Measurements from ENCODE around the gene SERPINA12. TPM values are rescaled to one million over a fixed set of nuclear protein-coding genes. Genes with fewer than 3 reads are reported as not detected.
A peak's percentile ranks its signal among the peaks of the same experiment; 100 is the strongest.

The SERPINA12 gene
- total and polyA plus RNA-seq, 2 of the 13 experiments (the other 11 are each of a cell fraction or from before 2014, with no cell fraction given) = 0.08 TPM; not detected in 1

DNA sequence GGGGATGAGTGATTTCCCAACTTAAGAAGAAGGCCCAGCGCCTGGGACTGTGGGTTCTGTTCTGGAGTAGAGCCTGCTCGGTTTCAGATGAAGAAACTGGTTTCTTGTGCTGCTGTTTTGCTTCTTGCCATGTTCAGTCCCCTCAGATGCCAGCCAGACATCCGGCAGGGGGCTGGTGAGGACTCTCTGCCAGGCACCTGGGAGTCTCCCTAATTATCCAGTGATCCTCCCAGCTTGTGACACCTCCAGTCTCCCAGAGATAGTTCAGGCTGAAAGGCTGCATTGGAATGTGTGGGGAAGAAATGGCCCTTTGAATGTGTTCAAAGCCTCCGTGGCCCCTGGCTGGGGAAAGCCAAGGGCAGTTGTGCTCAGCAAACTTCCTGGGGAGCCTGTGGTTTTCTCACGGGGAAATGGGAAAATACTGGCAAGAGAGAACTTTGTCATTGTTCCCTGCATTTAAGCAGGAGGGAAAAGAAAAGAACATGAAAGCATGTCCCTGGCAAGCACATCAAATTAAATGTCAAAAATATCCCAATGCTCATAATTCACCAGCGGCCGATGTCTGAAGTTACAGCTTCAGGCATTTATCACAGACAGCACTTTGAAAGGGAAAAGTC lies 8.5 kb upstream of the SERPINA12 start:
- Histone ChIP-seq H3K4me1 (ENCODE audit: insufficient read depth, low read length) (peaks cover 92% of the 10 kb centered on the region), H3K9ac (ENCODE audit: insufficient read depth, low read depth, low read length) (no peak overlapping the region), H3K4me2 (ENCODE audit: low read depth, low read length) (peak overlapping the region; percentile 53), H3K36me3 (replicated peaks in 1 of 2; ENCODE audit: control insufficient read depth in 1 of 2, insufficient read depth in 2 of 2, low read length in 2 of 2) (no peaks in the 10 kb centered on the region), H3K27me3 (ENCODE audit: control insufficient read depth in 1 of 2, insufficient read depth in 2 of 2, low read length in 2 of 2) (no peaks in the 10 kb centered on the region), H3K4me3 (replicated peaks in 1 of 3; ENCODE audit: insufficient read depth in 1 of 3, low read depth in 2 of 3, low read length in 3 of 3) (peak overlapping the region in 1 of 3 experiments; percentile 14; a peak in 1 of 6 replicates), H3K79me2 (ENCODE audit: insufficient read depth, low read length) (no peaks in the 10 kb centered on the region), H2AFZ (ENCODE audit: low read length) (no peak overlapping the region), H3K27ac (ENCODE audit: extremely low read length, insufficient read depth, low read length) (peak overlapping the region; percentile 44), H3K9me3 (ENCODE audit: low read length) (no peaks in the 10 kb centered on the region), H4K20me1 (ENCODE audit: insufficient read depth, low read length) (no peaks in the 10 kb centered on the region)
- ATAC-seq (peak; percentile 9; the same call in 2 of the 3 replicates), DNase-seq (ENCODE audit: low spot score) (peak; percentile 77), FAIRE-seq (peak; percentile 34)
- intact Hi-C loops (cut with micrococcal nuclease; ENCODE audit: unreplicated experiment) (no loop called here), in situ Hi-C loops (cut with HindIII; ENCODE audit: extremely low pct_ligation_motif_present, low pct_unique_long_range_greater_than_20kb) (no loop called here)
- BruUV-seq (replicated peaks) = no TSS peak
- POLR2A ChIA-PET = no interaction called here
- CTCF ChIA-PET (ENCODE audit: low intra/inter-chr PET ratio, low total read pairs) = no interaction called here
- 32% methylated on average over 7 of the region's 7 CpGs for WGBS (ENCODE audit: low lambda C conversion rate)
- TF ChIP-seq HOXD1 (CRISPR knock-in tag; IDR thresholded peaks at IDR 0.05) = 0 out of 2 replicates have a peak, but pooled peaks have one; percentile 27
- TF ChIP-seq HNF4A (CRISPR knock-in tag; IDR thresholded peaks at IDR 0.05) = peak; percentile 35; the same call in 1 of the 2 replicates
- TF ChIP-seq, protein P1, sequence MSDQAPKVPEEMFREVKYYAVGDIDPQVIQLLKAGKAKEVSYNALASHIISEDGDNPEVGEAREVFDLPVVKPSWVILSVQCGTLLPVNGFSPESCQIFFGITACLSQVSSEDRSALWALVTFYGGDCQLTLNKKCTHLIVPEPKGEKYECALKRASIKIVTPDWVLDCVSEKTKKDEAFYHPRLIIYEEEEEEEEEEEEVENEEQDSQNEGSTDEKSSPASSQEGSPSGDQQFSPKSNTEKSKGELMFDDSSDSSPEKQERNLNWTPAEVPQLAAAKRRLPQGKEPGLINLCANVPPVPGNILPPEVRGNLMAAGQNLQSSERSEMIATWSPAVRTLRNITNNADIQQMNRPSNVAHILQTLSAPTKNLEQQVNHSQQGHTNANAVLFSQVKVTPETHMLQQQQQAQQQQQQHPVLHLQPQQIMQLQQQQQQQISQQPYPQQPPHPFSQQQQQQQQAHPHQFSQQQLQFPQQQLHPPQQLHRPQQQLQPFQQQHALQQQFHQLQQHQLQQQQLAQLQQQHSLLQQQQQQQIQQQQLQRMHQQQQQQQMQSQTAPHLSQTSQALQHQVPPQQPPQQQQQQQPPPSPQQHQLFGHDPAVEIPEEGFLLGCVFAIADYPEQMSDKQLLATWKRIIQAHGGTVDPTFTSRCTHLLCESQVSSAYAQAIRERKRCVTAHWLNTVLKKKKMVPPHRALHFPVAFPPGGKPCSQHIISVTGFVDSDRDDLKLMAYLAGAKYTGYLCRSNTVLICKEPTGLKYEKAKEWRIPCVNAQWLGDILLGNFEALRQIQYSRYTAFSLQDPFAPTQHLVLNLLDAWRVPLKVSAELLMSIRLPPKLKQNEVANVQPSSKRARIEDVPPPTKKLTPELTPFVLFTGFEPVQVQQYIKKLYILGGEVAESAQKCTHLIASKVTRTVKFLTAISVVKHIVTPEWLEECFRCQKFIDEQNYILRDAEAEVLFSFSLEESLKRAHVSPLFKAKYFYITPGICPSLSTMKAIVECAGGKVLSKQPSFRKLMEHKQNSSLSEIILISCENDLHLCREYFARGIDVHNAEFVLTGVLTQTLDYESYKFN (CRISPR knock-in tag; conservative IDR thresholded peaks at IDR 0.05) = peak; percentile 68
- TF ChIP-seq SPEN (CRISPR knock-in tag; IDR thresholded peaks at IDR 0.05; ENCODE audit: low read depth) = 0 out of 2 replicates have a peak, but pooled peaks have one; percentile 36
- TF ChIP-seq TARDBP (CRISPR knock-in tag; IDR thresholded peaks at IDR 0.05) = 0 out of 2 replicates have a peak, but pooled peaks have one; percentile 32
- no peak for TF ChIP-seq ZNF605 (CRISPR knock-in tag; IDR thresholded peaks at IDR 0.05)
- TF ChIP-seq ZNF326 (CRISPR knock-in tag; IDR thresholded peaks at IDR 0.05; ENCODE audit: borderline replicate concordance) = no peak
- TF ChIP-seq NFIC (IDR thresholded peaks at IDR 0.05; ENCODE audit: low read length) = peak; percentile 56; the same call in 1 of the 2 replicates
- TF ChIP-seq, protein P2, sequence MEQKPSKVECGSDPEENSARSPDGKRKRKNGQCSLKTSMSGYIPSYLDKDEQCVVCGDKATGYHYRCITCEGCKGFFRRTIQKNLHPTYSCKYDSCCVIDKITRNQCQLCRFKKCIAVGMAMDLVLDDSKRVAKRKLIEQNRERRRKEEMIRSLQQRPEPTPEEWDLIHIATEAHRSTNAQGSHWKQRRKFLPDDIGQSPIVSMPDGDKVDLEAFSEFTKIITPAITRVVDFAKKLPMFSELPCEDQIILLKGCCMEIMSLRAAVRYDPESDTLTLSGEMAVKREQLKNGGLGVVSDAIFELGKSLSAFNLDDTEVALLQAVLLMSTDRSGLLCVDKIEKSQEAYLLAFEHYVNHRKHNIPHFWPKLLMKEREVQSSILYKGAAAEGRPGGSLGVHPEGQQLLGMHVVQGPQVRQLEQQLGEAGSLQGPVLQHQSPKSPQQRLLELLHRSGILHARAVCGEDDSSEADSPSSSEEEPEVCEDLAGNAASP (CRISPR knock-in tag; IDR thresholded peaks at IDR 0.05; ENCODE audit: borderline replicate concordance) = peak; percentile 62; the same call in 1 of the 2 replicates
- no peak for TF ChIP-seq ZNF264 (CRISPR knock-in tag; IDR thresholded peaks at IDR 0.05)
- TF ChIP-seq ZNF513 (CRISPR knock-in tag; conservative IDR thresholded peaks at IDR 0.05) = no peak
- TF ChIP-seq RCOR2 (CRISPR knock-in tag; IDR thresholded peaks at IDR 0.05) = 0 out of 2 replicates have a peak, but pooled peaks have one; percentile 28
- TF ChIP-seq, protein P3, sequence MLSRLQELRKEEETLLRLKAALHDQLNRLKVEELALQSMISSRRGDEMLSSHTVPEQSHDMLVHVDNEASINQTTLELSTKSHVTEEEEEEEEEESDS (CRISPR knock-in tag; IDR thresholded peaks at IDR 0.05; ENCODE audit: borderline replicate concordance) = no peak
- peak; percentile 31; the same call in 1 of the 2 replicates for TF ChIP-seq FOXA3 (CRISPR knock-in tag; IDR thresholded peaks at IDR 0.05)
- no peak for TF ChIP-seq ZNF644 (CRISPR knock-in tag; IDR thresholded peaks at IDR 0.05; ENCODE audit: low read depth)
- TF ChIP-seq GATAD2A (CRISPR knock-in tag; IDR thresholded peaks at IDR 0.05) = peak; percentile 45
- TF ChIP-seq ZNF292 (CRISPR knock-in tag; IDR thresholded peaks at IDR 0.05; ENCODE audit: borderline replicate concordance, low read depth) = peak; percentile 38; the same call in 1 of the 2 replicates
- TF ChIP-seq, protein P4, sequence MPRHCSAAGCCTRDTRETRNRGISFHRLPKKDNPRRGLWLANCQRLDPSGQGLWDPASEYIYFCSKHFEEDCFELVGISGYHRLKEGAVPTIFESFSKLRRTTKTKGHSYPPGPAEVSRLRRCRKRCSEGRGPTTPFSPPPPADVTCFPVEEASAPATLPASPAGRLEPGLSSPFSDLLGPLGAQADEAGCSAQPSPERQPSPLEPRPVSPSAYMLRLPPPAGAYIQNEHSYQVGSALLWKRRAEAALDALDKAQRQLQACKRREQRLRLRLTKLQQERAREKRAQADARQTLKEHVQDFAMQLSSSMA (CRISPR knock-in tag; IDR thresholded peaks at IDR 0.05) = no peak

All from HepG2 (cell line).